Right lung (tissue), 5 donors: ENCODE results near the gene IL1RN. TPM values are rescaled to one million over a fixed set of nuclear protein-coding genes. Genes with fewer than 3 reads are reported as not detected.

Source experiments
- DNase-seq, 2 donors: peaks; one replicate each; pipeline ENCODE4 v3.0.0-alpha.2; 2013
- polyA plus RNA-seq, 5 donors: library from polyadenylated mRNA; unstranded; fragments of 120-200 nt; gene quantifications; one replicate each; pipeline versions ENCODE4 v1.2.1 to v1.2.3, GENCODE V29; 2013; ENCODE audit warnings: inconsistent platforms in 1 of 5, low replicate concordance in 1 of 5; ENCODE audit not compliant: insufficient read length in 5 of 5, insufficient read depth in 1 of 5

IL1RN gene
- polyA plus RNA-seq, 5 donors, result 0.21 to 1.5 (median 1.2) TPM

GRCh38 chr2:113103277-113103676, 24.1 kb upstream of the IL1RN start:
- no peak for DNase-seq

GRCh38 chr2:113104054-113104611, 23.3 kb upstream of the IL1RN start:
- no peak for DNase-seq

DNA sequence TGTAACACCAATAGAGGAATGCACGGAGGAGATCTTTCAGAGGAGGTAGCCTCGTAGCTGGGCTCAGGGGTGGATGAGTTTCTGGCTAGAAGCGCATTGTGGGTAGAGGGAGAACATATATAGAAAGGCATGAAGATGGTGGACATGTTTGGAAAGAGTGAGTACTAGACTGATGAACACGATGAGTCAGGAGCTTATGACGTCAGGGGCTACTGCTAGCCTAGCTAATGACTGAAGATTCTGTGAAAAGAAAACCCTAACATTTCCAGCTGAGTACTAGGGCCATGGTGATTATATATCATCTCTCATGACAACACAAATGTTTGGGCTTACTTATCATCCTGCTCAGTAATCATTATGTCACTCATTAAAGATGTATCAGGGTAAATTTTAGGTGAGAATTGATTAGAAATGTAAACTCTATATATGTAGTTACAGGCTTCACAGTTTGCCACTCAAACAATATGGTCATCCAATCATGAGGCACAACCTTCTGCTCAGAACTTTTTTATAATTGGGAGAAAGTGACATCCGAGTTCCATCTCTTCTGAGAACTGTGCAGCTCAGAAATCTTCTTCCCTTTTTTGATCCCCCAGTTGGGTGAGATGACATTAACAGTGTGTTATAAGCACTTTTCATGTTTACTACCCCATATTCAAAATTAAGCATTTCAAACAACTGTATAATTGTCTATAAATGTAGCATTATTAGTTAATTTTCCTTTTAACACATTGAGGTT, 22.2 kb upstream of the IL1RN start:
- DNase-seq, result no peak

GRCh38 chr2:113111121-113111520, 16.3 kb upstream of the IL1RN start:
- DNase-seq, result no peak

DNA sequence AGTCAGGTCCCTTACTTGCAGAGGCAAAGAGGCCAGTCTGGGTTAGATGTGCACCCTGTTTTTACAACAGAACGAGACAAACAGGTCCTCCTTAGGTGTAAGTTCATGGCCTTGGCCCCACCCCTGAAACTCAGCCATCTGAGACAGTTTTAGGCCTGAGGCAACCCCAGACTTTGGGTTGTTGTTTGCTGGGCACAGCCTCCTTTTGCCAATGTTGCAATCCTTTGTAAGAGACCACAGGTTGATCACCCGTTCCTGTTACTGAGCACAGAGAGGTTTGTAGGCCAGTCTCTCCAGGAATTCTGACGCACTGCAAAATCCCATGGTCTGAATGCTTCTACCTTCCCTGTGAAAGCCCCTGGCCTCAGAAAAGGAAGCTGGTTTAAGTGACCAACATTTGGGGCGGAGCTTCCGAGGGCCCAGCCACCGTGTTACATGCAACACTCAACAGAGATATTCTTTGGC, 15.5 kb upstream of the IL1RN start:
- DNase-seq, result no peak

- no peak for DNase-seq
Measured at GRCh38 chr2:113112441-113112840, 15.0 kb upstream of the IL1RN start.

DNA sequence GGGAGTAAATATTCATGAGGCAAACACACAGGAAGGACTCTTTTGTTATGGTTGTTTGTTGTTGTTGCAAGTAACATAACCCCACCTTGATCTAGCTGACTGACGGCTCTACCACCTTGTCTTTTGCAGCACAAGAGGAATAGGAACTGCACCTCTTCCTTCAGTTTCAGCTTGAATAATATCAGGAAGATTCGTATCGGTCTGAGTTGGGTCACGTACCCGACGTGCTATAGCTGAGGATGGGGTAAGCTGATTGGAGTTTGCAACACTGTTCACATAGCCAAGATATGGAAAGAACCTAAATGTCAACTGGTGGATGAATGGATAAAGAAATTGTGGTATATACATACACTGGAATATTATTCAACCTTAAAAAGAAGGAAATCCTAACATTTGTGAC, 14.5 kb upstream of the IL1RN start:
- DNase-seq, result no peak

GRCh38 chr2:113113807-113114206, 13.6 kb upstream of the IL1RN start:
- no peak for DNase-seq

DNA sequence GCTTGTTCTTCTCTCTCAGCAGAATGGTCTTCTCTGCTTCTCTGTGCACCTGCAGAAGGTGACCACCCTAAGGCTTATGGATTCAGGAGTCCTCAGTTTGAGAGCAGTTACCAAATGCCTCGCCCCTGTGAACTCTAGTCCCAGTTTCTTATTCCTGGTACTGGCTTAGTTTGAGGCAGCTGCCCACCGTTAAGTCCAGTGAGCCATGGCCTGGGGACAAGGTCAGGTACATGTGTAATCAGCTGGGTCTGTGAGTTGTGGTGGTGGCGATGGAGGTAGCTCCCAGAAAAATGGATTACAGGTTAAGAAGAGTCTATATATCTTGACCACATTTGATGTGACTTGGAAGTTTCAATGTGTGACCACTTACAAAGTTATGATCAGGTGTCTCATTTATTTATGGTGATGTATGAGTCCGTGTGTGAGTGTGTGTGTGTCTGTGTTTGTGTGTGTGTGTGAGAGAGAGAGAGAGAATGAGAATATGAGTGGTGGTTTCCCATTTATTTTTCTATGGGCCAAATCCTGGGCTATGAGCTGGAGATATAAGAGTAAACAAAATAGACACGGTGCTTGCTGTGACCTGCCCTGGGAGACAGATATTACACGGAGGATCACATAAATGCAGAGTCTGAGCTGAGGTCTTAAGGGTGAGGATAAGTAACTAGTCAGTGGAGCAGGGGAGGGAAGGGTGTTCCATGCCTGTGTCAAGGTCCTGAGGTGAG, 13.0 kb upstream of the IL1RN start:
- no peak for DNase-seq

DNA sequence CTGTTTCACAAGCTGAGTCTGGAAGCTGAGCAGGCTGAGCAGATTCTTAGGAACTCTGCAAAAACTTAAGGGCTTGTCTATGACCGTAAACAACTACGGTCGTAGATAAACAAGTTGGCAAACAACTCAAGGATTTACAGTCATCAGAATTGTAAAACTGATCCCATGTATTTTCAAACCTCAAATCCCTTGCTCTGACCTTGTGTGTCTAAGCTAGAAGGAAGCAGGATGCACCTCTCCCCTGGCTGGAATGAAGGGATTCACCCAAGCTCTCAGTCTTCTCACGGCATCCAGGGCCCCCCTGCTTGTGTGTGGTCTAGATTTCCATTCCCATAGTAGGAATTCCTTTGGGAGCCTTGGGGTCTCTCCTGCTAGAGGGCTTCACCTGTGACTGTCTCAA, 12.4 kb upstream of the IL1RN start:
- DNase-seq, result no peak

- no peak for DNase-seq
Measured at GRCh38 chr2:113116100-113116958, 11.1 kb upstream of the IL1RN start.

DNA sequence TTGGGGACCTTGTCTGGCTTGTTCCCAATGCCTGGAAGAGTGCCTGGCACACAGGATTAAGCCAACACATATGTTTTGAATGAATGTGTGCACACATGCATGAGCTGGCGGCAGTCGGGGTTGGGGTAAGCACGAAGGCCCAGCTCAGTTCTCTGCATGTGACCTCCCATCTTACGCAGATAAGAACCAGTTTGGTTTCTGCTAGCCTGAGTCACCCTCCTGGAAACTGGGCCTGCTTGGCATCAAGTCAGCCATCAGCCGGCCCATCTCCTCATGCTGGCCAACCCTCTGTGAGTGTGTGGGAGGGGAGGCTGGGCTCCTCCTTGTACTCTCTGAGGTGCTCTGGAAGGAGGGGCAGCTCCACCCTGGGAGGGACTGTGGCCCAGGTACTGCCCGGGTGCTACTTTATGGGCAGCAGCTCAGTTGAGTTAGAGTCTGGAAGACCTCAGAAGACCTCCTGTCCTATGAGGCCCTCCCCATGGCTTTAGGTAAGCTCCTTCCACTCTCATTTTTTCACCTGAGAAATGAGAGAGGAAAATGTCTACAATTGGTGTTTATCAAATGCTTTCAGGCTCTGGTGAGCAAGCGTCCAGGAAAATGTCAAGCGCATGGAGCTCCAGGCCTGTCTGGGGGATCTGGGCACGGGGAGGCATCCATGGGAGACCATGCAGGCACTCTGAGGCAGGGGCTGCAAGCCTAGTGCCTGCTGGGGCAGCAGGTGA, 9.7 kb upstream of the IL1RN start:
- DNase-seq, result no peak

GRCh38 chr2:113118263-113118657, 9.1 kb upstream of the IL1RN start:
- DNase-seq, result no peak

- DNase-seq, result no peak
Measured at GRCh38 chr2:113119111-113119510, 8.3 kb upstream of the IL1RN start.

DNA sequence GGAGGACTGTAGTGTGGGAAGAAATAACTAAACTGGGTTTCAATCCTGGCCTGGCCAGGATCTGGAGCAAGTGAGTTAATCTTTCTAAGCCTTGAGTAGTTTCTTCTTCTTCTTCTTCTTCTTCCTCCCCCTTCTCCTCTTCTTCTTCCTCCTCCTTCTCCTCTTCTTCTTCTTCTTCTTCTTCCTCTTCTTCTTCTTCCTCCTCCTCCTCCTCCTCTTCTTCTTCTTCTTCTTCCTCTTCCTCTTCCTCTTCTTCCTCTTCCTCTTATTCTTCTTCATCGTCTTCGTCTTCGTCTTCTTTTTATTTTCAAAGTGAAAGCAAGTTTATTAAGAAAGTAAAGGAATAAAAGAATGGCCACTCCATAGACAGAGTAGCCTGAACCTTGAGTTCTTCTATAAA, 6.5 kb upstream of the IL1RN start:
- DNase-seq, result no peak

DNA sequence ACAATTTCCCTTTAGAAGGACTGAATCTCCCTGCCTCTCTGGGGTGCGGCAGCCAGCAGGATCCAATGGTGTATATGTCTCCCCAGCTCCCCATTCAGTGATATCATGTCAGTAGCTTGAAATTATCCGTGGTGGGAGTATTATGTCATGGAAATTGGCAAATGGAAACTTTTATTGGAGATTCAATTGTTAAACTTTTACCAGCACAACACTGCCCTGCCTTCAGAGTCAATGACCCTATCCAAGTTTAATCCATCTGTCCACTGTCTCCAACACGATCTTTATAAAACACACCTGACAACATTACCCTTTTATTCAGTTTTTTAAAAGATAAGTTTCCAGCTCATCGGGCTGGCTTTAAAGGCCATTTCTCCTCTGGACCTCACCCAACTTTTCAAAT, 5.0 kb upstream of the IL1RN start:
- DNase-seq, result no peak

DNA sequence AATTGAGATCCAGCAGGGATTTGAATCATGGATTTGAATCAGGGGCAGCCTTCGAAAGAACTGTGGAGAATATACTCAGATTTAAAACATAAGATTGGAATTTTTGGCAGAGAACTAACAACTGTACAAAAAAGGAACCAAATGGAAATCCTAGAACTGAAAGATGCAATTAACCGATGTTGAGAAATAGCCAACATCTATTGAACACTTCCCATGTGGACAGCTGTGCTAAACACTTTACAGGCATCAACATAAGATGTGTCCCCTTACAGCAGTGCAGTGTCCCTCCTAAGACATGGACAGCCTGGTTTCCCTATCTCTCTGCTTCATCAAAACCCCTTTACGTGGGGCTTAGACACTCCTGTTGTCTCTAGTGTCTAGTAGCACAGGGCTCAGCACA, 3.7 kb upstream of the IL1RN start:
- DNase-seq, result no peak

DNA sequence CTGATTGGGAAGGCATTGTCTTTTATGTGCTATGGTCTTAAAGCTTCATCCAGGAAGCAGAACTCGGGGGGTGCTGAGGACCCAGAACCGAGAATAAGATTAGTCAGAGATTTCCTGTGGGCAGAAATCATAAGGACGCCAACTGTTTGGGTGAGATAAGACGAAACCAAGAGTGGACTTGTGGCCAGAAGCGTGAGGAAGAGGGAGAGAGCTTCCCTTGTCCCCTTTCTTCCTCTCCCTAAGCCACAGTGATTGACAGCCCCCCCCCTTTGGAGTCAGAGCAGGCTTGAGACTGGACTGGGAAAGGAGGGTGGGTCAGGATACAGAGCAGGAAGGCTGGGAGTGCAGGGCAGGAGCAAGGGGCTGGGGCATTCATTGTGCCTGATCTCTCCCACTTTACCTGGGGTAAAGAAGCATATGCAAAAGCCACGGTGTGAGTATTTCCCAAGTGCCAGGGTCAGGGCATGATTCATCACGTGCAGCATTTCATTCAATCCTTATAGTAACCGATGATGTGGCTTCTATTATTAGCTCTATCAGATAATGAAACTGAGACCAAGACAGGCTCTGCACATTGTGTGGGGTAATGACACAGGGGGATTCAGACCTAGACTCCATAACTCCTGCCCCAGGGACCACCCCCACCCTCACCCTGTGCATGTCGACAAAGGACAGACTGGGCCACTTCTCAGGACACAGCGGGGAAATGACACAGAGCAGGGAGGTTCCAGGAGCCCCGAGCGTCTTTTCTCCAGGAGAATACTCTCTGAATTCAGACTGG, 3.0 kb upstream of the IL1RN start:
- DNase-seq, result no peak

GRCh38 chr2:113124984-113125855, 2.2 kb upstream of the IL1RN start:
- DNase-seq, result no peak
